Loucy (cell line): ENCODE data around the gene IGFALS.

Experiments
- CTCF ChIP-seq: fragments of 200-600 bp; sonication (generic); conservative IDR thresholded peaks from 2 replicates; pipeline ENCODE4 v1.5.1; 2014; ENCODE audit warnings: mild to moderate bottlenecking, antibody characterized with exemption, low read length
- EZH2phosphoT487 ChIP-seq: fragments of 200-600 bp; IDR thresholded peaks from 2 replicates; pipeline ENCODE4 v1.6.1; 2018; ENCODE audit warnings: antibody characterized with exemption, mild to moderate bottlenecking, moderate library complexity, borderline replicate concordance

- TF ChIP-seq CTCF = no peak
- TF ChIP-seq EZH2phosphoT487 = no peak
These were observed 16.9 kb downstream of the IGFALS start for GRCh38 chr16:1776672-1776955.
